TTC549 (cell line): ENCODE measurements around the gene SETD1B.
"Not testable (repeated sequence)": the region's sequence is repeated elsewhere in the genome, so short reads cannot be mapped to it uniquely, and the experiment has no call there.

Source experiments
- FAIRE-seq: peaks from 2 replicates; lab custom pipeline; 2012; peaks lifted over from hg19 to GRCh38; lab: Jason Lieb, UNC

SETD1B gene

DNA sequence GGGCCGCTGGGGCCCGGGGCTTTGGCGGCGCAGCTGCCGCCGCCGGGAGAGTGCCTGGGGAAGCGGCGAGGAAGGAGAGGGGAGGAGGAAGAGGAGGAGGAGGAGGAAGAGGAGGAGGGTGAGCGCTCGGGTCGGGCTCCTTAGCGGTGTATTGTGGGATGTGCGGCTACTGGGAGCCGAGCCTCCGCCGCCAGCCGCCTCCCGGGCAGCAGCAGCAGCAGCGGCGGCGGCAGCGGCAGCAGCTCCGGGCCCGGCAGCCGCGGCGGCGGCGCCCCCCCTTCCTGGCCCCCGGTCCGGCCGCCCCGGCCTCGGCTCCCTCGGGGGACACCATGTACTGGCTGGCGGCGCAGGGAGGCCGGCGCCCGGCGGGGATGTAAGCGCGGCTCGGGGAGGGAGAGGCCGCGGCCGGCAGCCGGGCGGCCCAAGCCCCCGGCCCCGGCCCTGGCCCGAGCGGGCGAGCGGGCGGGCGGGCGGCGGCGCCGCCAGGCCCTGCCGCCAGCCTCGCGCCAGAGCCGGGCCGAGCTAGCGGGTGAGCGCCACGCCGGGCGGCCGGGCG, at the start of gene SETD1B:
Gene SETD1B, plus strand, starts transcription at position 149 of the 556 bp plus-strand sequence. CDS start 729 bp downstream, outside the sequence.
- no peak for FAIRE-seq

DNA sequence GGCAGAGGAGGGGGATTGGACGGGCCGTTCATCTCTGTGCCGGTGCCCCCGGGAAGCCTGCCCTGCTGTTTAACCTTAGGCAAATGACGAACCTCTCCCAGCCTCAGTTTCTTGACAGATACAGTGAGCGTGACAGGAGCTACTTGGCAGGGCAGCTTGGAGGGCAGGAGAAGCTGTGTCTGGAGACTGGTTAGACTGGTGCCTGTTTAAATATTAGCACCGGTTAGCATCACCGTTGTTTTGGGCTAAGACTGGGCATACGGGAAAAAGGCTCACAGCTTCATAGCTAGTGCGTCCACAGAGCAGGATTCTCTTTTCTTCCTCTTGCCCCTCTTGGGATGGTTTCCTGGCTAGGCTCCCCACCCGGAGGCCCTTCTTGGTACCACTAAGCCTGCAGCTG, 49.0 kb upstream of the SETD1B start:
- no peak for FAIRE-seq

DNA sequence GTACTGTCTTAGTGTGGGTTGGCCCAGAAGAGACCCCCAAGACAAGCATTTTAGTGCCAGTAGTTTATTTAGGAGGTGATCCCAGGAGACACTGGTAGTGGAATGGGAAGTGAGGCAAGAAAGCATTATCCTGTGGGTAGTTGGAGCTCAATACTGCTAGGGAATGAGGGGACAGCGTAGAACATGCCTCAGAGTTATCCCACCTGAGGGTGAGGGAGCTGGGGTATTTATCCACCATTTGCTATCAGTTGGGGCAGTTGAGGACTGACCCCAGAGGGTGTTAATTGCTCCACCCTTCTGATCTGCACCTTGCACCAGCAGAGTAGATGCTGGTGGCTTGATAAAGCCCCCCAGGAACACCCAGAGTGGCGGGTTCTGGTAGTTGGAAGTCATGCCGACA, 48.2 kb upstream of the SETD1B start:
- no peak for FAIRE-seq

DNA sequence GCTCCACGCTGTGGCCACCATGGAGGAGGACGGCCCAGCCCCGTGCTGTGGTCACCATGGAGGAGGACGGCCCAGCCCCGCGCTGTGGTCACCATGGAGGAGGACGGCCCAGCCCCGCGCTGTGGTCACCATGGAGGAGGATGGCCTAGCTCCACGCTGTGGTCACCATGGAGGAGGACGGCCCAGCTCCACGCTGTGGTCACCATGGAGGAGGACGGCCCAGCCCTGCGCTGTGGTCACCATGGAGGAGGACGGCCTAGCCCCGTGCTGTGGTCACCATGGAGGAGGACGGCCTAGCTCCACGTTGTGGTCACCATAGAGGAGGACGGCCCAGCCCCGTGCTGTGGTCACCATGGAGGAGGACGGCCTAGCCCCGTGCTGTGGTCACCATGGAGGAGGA, 45.3 kb upstream of the SETD1B start:
- not testable (repeated sequence) for FAIRE-seq

DNA sequence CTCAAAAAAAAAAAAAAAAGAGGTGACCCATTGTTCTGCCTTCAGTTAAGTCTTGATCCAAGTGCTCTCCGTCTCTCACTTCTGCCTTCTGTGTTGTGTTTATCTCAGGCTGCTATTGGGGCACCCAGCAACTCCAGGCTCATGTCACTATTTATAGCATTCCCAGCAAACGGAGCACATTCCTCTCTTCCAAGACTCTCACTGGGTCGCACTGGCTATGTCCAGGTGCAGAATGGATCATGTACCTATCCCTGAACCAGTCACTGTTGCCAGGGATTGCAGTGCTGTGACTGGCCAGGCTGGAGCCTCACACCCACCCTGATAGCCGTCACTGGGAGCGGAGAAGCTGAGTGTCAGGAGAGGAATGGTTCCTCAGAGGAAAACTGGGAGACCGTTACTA, 41.5 kb upstream of the SETD1B start:
- FAIRE-seq: no peak

DNA sequence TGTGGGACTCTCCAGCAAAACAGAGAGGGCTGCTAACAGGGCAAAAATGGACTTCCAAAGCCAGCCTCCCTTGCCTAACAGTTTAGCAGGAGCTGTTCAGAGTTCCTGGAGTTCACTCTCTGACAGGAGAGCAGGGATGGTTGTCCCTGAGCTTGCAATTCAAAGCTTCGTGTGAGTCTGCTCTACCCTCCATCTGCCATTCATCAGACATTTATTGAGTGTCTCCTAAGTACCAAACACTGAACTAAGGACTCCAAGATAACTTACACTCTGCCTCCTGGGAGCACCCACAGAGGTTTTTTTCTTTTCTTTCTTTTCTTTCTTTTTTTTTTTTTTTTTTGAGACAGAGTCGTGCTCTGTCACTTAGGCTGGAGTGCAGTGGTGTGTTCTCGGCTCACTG, 39.0 kb upstream of the SETD1B start:
- no peak for FAIRE-seq

DNA sequence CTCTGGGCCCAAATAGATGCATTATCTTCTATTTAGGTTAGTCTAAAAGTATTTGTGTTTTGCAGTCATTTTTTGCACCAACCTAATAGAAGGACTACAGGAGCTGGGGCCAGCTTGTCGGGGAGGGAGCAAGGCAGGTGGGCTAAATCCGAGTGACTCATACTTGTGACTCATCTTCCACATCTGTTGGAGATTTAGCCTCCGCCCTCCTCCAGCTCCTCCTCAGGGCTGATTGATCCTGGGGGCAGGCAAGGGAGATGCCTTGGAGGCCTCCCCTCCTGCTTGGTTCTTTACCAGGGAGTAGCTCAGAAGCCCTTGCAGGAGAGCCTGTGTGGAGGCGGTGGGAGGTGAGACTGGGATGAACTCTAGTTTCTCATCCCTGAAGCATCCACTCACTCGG, 38.2 kb upstream of the SETD1B start:
- FAIRE-seq: no peak

DNA sequence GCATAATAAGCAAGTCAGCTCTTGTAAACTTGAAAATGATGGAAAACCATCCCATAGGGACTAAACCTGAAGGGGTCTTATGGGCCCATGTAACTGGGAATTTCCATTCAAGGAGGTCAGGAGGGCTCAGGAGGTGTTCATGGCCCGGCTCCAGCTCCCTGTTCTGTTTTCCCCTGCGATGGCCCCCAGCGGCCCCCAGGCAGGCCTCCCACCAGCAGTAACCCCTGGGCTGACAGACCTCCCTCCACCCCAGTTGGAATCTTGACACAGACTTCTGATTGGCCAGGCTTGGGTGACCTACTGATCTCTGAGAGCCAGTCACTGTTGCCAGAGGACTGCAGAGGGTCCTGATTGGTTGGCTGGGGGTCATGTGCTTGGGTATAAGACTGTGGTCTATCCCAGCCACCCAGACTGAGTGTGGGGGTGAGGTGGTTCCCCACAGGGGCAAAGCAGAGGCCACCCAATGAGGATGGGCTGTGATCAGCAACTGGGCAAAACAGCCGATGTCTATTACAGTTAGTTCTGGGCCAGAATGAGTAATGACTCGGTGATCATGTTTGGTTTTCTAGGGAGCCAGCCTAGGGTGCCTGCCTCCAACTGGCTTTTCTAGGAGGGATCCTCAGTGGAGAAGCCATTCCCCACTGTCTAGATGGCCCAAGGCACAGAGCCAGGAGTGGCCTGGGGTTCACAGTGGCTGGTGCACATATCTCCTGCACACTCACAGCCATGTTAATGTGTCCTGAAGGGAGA, 37.3 kb upstream of the SETD1B start:
- no peak for FAIRE-seq

DNA sequence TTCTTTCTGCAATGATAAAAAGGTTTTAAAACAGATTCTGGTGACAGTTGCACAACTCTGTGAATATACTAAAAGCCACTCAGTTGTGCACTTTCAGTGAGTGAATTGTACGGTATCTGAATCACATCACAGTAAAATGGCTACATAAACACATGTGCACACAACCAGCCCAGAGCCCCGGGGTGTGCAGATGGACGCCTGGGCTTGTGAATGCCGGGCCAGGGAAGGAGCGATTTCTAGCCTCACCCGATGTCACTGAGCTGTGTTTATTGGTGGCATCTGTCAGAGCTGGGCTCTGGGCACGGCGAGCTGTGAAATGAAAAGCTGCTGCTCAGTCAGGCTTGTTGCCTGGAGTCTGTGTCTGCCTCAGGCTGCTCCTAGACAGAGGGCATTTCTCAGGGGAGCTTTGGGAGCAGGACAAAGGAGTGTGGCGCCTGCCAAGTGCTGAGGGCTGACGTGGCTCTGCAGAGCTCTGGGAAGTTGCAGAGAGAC, 36.2 kb upstream of the SETD1B start:
- no peak for FAIRE-seq

DNA sequence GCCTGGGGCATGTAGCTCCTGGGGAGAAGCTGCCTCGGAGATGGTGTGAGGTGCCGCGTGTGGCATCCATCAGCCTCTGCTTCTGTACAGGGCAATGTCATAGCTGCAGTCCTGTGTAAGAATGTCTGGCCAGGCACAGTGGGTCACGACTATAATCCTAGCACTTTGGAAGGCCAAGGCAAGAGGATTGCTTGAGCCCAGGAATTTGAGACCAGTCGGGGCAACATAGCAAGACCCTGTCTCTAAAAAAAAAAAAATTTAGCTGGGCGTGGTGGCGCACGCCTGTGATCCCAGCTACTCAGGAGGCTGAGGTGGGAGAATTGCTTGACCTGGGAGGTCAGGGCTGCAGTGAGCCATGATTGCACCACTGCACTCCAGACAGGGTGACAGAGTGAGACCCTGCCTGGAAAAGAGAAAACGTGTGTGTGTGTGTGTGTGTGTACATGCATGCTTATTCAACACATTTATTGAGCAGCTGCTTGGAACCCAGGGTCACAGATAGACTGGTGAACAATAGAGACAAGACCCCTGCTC, 34.4 kb upstream of the SETD1B start:
- no peak for FAIRE-seq

DNA sequence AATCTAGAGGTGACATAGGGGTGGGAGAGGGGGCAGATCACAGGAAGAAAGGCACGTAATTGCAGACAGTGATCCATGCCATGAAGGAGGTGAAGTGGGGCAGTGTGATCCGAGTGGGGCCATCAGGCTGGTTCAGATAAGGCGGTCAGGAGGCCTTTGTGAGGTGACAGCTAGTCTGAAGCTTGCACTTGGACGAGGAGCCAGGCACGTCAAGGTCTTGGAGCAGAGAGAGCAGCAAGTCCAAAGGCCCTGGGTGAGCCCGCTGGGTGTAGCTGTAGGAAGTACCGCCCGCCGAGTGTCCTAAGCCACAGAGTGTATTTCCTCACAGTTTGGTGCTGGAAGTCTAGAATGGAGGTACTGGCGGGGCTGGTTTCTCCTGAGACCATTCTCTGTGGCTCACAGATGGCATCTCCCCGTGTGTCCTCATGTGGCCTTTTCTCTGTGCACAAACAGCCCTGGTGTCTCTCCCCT, 33.9 kb upstream of the SETD1B start:
- FAIRE-seq: no peak

DNA sequence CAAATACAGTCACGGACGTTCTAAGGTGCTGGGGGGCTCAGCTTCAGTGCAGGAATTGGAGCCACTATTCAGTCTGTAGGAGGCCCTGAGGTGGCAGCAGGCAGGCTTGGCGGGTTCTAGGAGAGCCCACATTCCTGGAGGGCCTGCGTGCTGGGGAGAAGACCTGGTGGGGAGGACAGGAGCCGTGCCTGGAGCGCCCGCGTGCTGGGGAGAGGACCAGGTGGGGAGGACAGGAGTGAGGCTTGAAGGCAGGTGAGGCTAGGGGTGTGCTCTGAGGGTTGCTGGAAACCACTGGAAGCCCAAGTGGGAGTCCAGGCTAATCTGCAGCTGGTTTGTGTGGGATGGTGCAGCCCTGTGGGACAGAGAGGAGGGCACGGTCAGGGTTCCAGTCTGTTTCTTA, 33.4 kb upstream of the SETD1B start:
- FAIRE-seq: no peak

DNA sequence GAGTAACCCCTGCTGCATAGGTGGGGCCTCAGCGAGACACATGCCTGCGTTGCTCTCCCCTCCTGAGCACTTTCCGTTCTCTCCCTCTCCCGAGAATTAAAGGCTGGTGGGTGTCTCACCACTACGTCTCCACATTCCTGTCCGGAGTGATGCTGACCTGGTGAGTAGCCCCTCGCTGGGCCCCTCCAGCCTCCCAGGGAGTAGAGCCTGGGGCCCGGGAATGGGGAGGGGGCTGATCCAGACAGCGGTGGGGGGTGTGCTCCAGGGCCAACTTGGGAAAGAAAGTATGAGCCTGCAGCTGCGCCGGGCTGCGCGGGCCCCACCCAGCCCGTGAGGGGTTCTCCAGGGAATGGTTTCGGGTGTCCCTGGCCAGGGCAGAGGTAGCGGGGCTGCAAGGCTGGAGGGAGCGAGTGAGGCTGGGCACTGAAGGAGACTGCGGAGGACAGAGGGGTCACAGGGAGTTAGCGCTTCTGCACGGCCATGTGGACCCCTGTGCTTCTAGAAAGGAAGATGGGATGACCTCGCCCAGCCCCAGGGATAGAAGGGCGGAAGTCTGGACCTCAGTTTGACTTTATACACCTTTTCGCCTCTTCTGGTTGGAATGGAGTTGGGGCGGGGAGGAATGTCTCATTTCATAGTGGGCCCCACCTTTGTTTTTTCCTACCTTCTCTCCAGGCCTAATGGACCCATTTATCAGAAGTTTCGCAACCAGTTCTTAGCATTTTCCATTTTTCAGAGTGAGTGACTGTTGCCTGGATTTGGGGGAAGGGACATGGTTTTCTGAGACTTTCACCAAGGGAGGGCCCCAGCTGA, 32.8 kb upstream of the SETD1B start:
- FAIRE-seq: no peak

DNA sequence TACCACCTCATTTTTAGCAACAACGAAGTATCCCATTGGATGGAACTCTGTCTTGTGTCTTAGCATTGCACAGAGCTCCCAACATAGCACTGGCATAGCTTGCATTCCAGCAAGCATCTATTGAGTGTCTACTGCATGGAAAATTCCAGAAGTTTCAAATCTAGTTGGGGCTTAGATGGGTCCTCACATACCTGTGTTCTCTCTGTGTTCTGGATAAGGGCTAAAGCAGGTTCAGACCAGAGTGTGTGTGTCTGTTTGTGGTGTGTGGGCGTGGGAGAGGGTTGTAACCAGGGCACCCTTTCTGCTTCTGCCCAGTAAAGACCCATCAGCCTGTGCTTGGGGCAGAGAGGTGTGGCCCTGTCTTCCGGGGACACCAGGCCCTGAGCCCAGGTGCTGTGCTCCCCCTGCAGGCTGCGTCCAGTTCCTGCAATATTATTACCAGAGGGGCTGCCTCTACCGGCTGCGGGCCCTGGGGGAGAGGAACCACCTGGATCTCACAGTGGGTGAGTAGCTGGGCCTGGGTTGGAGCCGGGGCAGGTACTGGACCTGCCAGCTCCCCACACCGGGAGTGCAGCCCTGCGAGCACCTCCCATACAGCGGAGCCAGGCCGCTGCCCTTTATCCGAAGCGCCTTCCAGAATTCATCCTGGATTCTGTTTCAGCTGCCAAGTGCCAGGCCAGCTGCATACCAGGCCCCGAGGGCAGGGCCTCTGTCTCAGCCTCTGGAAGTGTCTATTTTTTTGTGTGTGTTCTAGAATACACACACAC, 30.6 kb upstream of the SETD1B start:
- no peak for FAIRE-seq

DNA sequence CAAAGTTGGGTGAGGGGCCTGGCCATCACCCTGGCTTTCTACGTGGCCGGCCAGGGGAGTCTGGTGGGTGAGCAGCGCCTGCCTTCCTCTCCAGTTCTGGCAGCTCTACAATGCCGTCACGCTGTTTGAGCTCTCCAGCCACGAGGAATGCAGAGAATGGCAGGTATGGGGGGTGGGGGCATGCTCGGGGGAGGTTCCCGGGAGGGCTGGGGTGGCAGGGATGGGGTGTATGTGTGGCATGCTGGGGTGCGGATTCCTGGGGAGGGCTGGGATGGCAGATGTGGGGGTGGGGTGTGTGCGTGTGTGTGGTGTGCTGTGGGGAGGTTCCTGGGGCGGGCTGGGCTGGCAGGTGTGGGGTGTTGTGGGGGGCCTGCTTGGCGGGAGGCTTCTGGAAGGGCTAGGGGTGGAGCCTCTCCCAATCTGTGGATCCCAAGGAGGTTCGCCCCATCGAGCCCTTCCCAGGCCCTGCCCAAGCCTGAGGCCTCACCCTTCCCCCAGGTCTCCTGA, 28.8 kb upstream of the SETD1B start:
- FAIRE-seq: no peak

DNA sequence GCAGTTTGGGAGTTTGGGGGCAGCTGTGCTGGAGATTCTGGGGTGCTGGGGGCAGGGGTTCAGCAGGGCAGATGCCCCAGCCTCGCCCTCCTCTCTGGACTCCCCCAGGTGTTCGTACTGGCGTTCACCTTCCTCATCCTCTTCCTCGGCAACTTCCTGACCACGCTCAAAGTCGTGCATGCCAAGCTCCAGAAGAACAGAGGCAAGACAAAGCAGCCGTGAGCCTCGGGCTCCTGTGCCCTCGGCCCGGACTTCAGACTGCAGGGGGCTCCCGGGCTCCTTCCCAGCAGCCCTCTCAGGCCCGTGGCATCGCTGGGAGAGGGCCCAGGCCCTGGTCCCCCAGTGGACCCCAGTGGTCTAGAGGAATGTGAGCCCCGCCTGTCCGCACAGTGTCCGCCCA, 28.3 kb upstream of the SETD1B start:
- no peak for FAIRE-seq

DNA sequence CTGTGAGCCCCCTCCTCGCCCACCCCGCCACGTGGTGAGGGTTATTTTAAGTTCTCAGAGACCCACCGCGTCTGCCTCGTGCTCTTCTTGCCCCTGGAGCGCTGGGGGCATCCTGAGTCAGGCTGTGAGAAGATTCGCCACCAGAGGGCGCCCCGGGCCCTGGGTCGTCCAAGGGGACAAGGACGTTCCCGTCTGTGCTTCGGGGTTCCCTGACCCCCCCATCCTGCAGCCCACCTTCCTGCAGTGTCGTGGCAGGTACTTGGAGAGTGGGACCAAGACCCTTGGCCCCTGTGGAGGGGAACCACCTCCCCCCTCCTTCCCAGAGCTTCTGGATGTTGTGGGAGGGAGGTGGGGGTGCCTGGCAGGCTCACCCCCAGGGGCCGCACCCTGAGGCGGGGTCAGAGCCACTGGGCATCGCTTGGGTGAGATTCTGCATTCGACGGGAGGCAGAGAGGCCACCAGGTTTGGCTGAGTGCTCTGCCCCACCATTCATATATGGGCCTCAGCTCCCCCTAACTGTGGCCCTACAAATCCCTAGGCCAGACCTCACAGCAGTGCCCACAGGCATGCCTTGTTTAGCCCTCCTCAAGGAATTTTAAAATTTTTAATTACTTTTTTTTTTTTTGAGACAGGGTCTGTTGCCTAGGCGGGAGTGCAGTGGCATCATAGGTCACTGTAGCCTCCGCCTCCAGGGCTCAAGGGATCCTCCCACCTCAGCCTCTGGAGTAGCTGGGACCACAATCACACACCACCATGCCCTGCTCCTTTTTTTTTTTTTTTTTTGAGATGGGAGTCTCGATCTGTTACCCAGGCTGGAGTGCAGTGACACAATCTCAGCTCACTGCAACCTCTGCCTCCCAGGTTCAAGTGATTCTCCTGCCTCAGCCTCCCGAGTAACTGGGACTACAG, 27.4 kb upstream of the SETD1B start:
- FAIRE-seq: no peak

DNA sequence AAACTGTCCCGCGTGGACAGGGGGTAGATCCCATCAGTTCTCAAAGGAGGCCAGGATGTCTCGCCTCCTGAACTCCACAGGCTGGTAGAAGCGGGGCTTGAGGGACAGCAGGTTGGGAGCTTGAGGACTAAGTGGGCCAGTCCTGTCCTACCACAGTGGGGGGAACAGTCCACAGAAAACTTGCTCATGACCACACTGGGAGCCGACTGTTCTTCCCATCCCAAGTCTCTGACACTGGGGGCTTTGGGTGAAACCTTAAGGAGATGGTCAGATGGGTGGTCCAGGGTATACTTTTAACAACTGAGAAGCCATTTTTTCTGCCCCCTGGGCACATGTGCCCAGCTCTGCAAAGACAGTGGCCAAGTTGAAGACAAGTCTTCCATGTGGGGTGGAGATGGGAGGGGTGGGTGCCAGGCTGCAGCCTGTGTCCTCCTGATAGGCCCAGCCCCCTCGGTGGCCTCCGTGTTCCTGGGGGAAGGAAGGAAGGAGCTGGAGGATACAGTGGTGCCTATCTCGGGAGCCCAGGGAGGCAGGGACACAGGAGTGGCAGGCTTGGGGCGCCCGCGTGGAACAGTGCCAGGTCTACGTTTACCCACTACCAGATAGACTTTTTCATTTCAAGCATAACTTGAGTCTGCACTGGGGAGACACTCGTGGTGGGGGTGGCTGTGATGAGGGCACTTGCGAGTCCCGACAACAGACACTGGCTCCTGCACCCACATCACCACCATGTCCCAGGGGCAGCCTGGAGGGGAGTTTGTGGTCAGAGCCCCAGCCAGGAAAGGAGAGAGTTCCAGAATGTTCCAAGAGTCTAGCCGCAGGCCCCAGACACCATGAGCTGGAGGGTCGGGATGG, 25.0 kb upstream of the SETD1B start:
- no peak for FAIRE-seq

DNA sequence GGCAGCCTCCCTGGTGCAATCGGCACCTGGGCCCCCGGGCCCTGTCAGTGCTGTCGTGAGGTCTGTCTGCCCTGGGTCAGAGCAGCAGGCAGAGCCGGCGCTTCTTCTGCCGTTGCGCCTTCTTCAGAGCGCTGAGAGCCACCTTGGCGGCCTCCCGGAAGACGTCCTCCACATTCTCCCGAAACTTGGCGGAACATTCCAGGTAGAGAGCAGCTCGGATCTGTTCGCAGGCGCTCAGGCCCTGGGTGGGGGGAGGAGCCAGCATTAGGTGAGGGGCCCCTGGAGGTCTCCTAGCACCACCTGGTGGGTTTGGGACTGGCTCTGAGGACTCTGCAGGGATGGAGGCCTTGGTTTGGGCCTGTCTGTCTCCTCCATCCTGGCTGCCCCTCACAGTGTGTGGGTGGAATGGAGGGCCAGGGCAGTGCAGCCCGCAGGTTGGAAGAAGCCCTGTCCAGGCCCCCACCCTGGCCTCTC, 24.4 kb upstream of the SETD1B start:
- no peak for FAIRE-seq

DNA sequence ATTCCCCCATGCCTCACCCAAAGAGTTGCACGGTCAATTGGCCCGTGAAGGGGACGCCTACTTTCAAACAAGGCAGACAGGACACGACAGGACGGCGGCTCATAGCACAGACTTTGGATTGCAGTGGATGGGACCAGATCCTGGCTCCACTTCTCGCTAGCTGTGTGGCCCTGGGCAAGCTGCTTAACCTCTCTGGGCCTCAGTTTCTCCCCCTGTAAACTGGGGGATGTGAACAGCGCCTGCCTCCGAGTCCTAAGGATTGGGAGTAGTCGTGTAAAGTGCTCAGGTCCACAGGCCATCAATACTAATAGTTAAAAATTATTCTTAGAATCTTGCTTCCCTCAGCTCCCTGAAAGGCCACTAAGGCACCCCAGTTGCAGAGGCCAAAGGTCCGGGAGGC, 23.4 kb upstream of the SETD1B start:
- no peak for FAIRE-seq
